ENCODE data around the gene RGS21.

GRCh38 chr1:192268468-192269052 is 48.2 kb upstream of the RGS21 start:
- TF ChIP-seq CTCF (IDR thresholded peaks at IDR 0.05) = no peak
- no peak for TF ChIP-seq EP300 (IDR thresholded peaks at IDR 0.05)
